Lung microvascular endothelial cell (primary cell): ENCODE measurements around the gene CAPN2. TPM values are rescaled to one million over a fixed set of nuclear protein-coding genes. Genes with fewer than 3 reads are reported as not detected.

Source experiments
- DNase-seq, 2 donors: peaks; one replicate each; pipeline versions ENCODE4 v3.0.0 to v3.0.0-alpha.2; 2010; ENCODE audit warnings: low read depth in 2 of 2
- total RNA-seq: library from RNA; depleted of rRNA; stranded (reverse); fragments of >200 nt; gene quantifications from 2 replicates; pipeline ENCODE4 v1.2.1, GENCODE V29; 2014

CAPN2 gene
- 138 and 217 TPM in 2 replicates for total RNA-seq

DNA sequence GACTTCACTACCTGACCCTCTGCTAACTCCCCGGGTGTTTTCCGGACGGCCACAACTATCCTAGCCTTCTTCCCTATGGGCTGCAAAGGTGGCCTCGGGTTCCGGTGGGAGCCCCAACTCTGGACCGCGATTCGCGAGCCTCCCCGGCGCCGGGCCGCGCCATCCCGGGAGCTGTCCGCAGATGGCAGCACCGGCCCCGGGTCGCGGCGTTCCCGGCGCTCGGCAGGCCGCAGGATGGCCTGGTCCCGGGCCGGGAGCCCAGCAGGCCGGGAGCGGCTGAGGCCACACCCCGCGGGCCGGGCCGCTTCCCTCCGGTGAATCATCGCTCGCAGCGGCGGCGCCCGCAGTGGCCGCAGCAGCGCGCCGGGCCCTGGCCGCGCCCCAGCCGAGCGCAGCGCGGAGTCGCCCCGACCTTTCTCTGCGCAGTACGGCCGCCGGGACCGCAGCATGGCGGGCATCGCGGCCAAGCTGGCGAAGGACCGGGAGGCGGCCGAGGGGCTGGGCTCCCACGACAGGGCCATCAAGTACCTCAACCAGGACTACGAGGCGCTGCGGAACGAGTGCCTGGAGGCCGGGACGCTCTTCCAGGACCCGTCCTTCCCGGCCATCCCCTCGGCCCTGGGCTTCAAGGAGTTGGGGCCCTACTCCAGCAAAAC lies at the start of gene CAPN2:
TSS of gene CAPN2 (plus strand) at position 346 of the 656 bp plus-strand sequence. CDS start at position 448, 102 bp downstream.
- peak; percentile 91 to 92 for DNase-seq

DNA sequence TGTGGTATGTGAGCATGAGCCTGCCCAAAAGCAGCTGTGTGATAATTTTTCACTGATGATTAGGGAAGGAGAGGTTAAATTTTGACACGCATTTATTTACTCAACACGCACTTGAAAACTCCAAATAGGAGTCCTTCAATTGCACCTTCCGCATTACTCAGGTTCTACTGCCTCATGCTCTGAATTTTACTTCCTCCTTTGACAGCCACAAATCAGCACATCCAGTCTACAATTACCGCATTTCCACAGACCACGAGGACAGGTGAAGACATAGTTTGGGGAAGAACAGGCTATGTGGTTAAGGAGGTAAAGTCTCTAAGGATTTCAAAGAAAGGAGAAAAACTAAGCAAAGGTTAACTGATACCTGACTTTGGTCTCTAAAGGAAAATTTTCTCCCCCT lies 49.4 kb upstream of the CAPN2 start:
- no peak for DNase-seq

DNA sequence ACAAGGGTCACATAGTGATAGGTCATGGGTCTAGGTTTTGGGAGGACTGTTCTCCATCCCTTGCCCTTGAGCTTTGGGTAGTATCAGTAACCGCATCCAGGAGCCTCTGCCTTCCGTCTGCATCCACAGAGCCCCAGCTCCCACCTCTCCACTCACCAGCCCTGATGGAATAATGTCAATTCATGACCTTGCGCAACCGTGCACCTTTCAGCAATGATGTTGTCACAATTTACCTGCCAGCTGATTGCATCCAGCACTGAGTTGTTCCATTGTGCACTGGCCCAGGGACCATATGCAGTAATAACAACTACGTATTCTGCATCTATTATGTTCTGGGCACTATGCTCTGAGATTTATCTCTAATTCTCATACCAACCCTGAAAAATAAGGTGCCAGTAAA lies 48.2 kb upstream of the CAPN2 start:
- DNase-seq = no peak

DNA sequence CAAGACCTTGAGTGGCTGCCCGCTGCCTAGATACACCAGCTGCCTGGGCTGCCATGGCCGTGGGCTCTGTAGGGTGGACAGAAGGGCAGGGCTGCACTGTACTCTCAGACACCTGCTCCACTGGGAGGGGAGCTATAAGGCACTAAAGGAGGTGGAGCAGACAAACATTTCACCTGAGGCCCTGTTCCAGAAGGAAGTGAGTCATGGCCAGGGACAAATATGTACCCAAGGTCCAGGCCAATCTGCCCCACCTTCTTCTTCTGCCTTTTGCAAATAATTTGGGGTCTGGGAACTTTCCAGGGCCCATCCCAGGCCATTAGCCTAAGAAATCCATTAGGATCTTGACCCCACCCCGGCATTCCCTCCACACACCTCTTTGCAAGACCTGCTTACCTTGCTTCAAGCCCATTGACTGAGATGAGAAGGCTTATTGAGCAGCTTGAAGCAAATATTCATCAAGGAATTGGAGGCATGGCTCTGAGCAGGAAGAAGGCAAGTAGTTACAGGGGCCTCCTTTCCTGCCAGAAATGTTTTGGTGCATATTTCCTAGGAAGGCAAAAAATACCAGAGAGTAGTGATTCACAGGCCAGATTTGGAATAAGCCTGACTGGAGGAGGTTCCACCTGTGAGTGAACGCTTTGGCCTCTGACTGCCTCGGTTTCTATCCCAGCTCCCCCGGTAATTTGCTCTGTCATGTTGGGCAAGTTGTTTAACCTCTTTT lies 46.6 kb upstream of the CAPN2 start, which contains the start of gene CAPN8:
TSS of gene CAPN8 (minus strand) at position 110 of the 721 bp plus-strand sequence. CDS start at position 55, 55 bp downstream.
- DNase-seq = no peak

DNA sequence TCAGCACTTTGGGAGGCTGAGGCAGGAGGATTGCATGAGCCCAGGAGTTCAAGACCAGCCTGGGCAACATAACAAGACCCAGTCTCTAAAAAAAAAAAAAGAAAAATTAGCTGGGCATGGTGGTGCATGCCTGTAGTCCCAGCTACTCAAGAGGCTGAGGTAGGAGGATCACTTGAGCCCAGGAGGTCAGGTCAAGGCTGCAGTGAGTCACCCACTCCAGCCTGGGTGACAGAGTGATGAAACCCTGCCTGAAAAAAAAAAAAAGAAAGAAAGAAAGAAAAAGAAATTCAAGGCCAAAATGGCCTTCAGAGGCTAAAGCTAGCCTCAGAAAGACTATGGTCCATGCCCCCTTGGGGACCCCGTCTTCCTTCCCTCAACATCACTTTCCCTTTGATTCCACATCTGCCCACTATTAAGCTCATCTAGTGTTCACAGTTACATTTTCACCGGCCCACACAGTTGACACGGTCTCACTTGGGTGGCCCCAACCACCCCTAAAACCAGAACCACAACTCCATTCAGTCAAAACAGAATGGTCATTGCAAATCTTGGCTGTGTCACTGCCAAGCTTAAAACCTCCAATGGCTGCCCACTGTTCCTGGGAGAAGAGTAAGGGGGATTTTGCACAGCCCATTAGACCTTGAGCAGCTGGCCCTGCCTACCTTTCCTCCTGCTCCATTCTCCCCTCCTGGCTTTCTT lies 44.7 kb upstream of the CAPN2 start:
- DNase-seq = no peak

DNA sequence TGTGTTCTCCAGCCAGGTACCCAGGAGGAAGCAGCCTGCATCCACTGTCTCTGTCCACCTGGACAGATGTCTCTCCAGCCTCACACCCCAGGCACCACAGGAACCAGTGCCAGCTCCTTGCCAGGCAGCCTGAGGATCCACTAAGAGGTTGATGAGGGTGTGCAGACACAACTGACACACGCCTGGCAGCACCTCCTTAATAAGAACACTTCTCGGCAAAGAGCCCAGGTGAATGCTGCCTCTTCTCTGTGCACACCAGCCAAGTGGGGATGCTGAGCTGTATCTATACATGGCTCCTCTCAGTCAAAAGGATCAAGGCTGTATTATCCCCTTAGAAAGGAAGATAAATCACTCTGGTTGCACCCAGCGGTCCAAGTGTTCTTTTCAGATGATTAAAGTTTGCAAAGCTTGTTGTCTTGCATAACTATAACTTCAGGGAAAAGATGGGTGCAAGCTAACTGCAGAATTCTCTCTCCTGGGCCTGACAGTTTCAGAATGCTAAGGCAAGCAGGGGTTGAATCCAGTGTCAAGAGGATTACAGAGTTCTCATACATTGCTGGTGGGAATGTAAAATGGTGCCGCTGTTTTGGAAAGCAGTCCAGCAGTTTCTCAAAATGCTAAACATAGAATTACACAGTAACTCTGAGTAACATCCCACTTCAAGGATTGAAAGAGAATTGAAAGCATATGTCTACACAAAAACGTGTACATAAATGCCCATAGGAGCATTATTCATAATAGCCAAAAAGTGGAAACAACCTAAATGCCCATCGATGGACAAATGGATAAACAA lies 43.1 kb upstream of the CAPN2 start:
- DNase-seq = no peak

GRCh38 chr1:223670458-223671159 lies 41.7 kb upstream of the CAPN2 start:
- DNase-seq = peak; percentile 15 to 55

- no peak for DNase-seq
These were observed 38.0 kb upstream of the CAPN2 start for GRCh38 chr1:223674119-223674890.

DNA sequence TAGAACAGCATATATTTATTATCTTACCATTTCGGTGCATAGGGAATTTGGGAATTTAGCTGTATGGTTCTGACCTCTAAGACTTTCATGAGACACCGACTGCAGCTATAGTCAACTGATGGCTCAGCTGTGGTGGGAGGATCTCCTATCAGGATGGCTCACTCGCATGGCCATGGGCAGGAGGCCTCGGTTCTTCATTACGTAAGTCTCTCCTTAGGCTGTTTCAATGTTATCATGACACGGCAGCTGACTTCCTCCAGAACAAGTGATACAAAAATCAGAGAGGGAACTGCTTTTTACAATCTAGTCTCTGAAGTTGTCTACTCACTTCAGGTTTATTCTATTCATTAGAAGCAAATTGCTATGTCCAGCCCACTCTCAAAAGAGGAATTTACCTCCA lies 33.5 kb upstream of the CAPN2 start:
- DNase-seq = no peak

DNA sequence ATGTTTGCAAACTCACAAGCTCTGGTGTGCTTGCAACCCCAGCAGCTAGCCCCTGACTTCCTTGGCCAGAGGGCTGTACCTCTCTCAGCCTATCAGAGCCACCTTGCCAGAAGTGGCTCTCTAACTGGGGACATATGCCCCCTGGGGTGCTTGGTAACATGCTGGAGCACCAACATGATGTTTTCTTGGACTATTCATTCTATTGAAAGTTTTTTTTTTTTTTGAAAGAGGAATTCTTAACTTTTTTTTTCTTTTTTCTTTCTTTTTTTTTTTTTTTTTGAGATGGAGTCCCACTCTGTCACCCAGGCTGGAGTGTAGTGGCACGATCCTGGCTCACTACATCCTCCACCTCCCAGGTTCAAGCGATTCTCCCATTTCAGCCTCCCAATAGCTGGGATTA lies 32.2 kb upstream of the CAPN2 start:
- no peak for DNase-seq

DNA sequence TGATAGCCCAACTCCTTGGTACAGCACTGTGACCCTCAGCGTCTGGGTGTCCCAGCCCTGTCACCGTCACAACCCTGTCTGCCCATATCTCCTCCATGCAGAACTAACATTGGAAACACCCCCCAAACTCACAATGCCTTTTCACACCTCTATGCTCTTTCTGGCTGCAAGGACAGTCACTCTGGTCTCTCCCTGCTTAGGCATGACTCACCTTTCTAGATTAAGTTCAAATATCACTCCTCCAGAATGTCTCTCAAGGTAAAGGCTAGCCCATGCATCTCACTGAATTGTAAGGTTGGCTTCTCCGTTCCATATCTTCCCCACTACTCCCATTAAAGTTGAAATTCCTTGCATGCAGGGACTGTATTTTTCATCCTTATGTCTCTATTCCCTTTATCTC lies 29.8 kb upstream of the CAPN2 start:
- DNase-seq = no peak

GRCh38 chr1:223683586-223684487 lies 28.5 kb upstream of the CAPN2 start:
- DNase-seq = peak; percentile 49 to 72

DNA sequence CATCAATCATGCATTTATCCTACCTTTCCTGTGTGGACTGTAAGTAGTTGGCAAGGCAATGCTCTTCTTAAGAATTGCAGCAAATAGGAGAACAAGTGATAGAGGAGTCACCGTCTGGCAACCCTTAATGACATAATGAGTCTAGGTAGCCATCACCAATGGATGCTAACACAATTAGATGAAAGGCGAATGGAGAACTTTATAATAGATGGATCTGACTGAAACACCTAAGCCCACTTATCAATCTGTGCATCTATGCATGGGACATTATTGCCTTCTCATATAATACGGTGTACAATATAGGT lies 27.9 kb upstream of the CAPN2 start:
- no peak for DNase-seq

DNA sequence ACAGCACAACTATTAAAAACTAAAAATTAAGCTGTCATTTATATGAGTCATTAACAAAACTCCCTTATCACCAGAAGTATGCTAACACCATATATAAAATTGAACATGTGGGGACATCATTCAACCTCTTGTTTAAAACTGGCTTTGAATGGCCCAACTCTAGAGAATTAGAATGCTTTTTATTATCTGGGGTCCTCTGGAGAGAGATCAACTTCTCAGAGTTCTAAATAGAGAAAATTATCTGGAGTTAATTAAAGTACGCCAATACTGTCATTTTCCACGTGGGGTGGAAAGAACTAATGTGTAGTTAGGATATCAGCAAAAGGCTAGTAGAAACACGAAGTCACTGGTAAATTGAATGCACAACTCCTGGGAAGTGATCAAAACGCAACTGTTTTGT lies 21.2 kb upstream of the CAPN2 start:
- no peak for DNase-seq

- DNase-seq = no peak
These were observed 17.3 kb upstream of the CAPN2 start for GRCh38 chr1:223695014-223695548.

DNA sequence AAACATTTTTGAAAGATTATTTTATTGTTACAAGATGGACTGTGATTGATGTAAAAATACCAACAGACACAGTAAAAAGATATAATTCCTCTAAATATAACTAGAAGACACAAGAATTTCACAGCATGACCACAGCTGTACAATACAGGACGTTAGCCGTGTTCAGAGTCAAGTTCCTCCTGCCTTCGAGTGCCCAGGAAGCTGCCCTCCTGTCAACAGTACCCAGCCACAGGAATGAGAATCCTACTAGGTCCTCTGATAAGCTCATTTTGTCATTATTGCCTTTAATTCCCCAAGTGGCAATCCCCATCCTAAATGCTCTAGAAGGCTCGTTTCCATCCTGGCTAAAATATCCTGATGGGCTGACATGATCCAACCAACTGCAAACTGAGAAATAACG lies 16.4 kb upstream of the CAPN2 start:
- DNase-seq = no peak

DNA sequence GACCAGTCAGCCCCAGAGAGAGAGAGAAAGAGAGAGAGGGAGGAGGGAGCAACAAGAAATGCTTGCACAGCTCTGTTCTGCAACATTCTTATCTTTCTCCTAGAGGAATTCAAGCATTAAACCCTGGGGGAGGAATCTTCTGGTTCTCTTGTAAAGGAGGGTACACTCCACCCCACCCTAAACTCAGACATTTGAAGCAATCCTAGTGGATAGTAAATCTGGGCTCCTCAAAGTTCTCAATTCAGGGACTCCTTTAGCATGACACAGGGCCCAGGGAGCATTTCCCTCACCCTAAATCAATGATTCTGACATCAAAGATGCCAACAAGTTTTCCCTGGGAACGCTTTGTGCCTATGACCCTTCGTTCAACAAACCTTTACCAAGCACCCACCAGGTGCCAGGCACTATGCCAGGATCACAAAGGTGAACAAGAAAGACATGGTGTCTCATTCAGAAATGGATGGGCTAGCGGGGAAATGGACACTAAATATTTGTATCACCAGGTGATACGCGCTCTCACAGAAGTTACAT lies 11.9 kb upstream of the CAPN2 start:
- no peak for DNase-seq

- peak in 1 of 2 donors; percentile 90 for DNase-seq
These were observed 11.2 kb upstream of the CAPN2 start for GRCh38 chr1:223700942-223701637.
